ENCODE data around the gene NR4A1. TPM values are rescaled to one million over a fixed set of nuclear protein-coding genes. Genes with fewer than 3 reads are reported as not detected.

NR4A1 gene
- total RNA-seq, 3 donors from 2014 or later (not counting 1 experiment from before 2014, with no cell fraction given), result 72.5 to 177 (median 96.7) TPM

DNA sequence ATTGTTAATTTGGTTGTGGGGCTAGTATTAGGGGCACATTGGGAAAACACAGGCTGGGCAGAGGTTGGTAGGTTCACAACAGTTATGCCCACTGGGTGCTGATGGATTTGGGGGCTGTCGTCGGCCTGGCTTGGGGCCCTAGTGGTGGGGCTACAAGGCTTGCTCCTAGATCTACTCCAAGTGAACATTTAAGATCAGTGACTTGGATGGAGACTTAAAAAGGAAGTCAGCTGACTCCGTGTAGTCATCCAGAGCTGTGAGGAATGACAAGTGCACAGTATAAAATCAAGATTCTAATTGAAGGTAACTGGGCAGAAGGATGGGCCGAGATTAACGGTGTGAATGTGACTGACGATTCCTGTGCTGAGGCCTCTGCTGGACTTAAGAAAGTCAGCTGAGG is 12.8 kb upstream of the NR4A1 start:
- DNase-seq (no peak), ATAC-seq (no peak)
- intact Hi-C loops (cut with micrococcal nuclease), result no loop called here
- whole genome bisulfite sequencing (ENCODE audit: insufficient coverage), result 86% methylated on average over 6 of the region's 6 CpGs
- Histone ChIP-seq H3K9me3 (ENCODE audit: control insufficient read depth, insufficient read depth, low read length) (no peaks in the 10 kb centered on the region), H3K36me3 (ENCODE audit: control insufficient read depth, insufficient read depth, low read length) (no peaks in the 10 kb centered on the region), H3K27me3 (ENCODE audit: control insufficient read depth, insufficient read depth, low read length) (peaks cover 3% of the 10 kb centered on the region), H3K27ac (ENCODE audit: low read length) (no peak overlapping the region), H3K4me3 (ENCODE audit: low read length) (no peak overlapping the region), H3K4me1 (ENCODE audit: control insufficient read depth, insufficient read depth, low read length) (peaks cover 44% of the 10 kb centered on the region)
- Mint-ChIP-seq H3K27me3 (ENCODE audit: low read depth in 2 of 2) (peaks cover 0 to 13% of the 10 kb centered on the region in 2 donors), H3K27ac (peak overlapping the region; percentile 53 to 58), H3K9me3 (no peaks in the 10 kb centered on the region), H3K4me3 (peak overlapping the region; percentile 62), H3K4me1 (peaks cover 10 to 21% of the 10 kb centered on the region in 2 donors), H3K36me3 (no peaks in the 10 kb centered on the region)
- TF ChIP-seq, protein P1, sequence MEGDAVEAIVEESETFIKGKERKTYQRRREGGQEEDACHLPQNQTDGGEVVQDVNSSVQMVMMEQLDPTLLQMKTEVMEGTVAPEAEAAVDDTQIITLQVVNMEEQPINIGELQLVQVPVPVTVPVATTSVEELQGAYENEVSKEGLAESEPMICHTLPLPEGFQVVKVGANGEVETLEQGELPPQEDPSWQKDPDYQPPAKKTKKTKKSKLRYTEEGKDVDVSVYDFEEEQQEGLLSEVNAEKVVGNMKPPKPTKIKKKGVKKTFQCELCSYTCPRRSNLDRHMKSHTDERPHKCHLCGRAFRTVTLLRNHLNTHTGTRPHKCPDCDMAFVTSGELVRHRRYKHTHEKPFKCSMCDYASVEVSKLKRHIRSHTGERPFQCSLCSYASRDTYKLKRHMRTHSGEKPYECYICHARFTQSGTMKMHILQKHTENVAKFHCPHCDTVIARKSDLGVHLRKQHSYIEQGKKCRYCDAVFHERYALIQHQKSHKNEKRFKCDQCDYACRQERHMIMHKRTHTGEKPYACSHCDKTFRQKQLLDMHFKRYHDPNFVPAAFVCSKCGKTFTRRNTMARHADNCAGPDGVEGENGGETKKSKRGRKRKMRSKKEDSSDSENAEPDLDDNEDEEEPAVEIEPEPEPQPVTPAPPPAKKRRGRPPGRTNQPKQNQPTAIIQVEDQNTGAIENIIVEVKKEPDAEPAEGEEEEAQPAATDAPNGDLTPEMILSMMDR (IDR thresholded peaks at IDR 0.05), result no peak

DNA sequence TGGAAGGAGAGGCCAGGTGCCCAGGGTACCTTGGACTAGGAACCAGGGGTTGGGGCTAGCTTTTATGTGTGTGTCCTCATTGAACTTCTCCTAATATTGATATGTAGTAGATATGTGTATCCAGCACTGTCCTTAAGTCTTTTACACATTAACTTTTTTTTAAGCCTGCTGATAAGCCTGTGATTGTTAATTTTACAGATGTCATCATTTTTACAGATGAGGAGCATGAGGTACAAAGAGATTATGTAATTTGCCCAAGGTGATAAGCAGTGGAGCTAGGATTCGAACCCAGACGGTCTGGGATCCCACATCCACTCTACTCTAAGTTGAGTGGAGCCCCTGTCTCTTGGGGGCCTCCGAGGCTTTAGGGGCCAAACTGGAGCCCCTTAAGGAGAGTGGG is 10.2 kb upstream of the NR4A1 start:
- WGBS (ENCODE audit: insufficient coverage), result 90% methylated on average over 3 of the region's 3 CpGs
- H3K9me3 ChIP-seq (ENCODE audit: control insufficient read depth, insufficient read depth, low read length), result no peaks in the 10 kb centered on the region
- ATAC-seq (no peak), DNase-seq (no peak)
- H3K27ac ChIP-seq (ENCODE audit: low read length), result no peak overlapping the region
- Mint-ChIP-seq H3K9me3 (no peaks in the 10 kb centered on the region), H3K36me3 (no peaks in the 10 kb centered on the region), H3K27ac (peak overlapping the region in 1 of 2 donors; percentile 85), H3K4me3 (no peak overlapping the region), H3K27me3 (ENCODE audit: low read depth in 2 of 2) (peaks cover 0 to 4% of the 10 kb centered on the region in 2 donors), H3K4me1 (peaks cover 10 to 18% of the 10 kb centered on the region in 2 donors)
- TF ChIP-seq, protein P1 (IDR thresholded peaks at IDR 0.05), result no peak
- peaks cover 42% of the 10 kb centered on the region for H3K4me1 ChIP-seq (ENCODE audit: control insufficient read depth, insufficient read depth, low read length)
- intact Hi-C loops (cut with micrococcal nuclease), result no loop called here
- H3K4me3 ChIP-seq (ENCODE audit: low read length), result no peak overlapping the region
- peaks cover 3% of the 10 kb centered on the region for H3K27me3 ChIP-seq (ENCODE audit: control insufficient read depth, insufficient read depth, low read length)
- no peaks in the 10 kb centered on the region for H3K36me3 ChIP-seq (ENCODE audit: control insufficient read depth, insufficient read depth, low read length)

DNA sequence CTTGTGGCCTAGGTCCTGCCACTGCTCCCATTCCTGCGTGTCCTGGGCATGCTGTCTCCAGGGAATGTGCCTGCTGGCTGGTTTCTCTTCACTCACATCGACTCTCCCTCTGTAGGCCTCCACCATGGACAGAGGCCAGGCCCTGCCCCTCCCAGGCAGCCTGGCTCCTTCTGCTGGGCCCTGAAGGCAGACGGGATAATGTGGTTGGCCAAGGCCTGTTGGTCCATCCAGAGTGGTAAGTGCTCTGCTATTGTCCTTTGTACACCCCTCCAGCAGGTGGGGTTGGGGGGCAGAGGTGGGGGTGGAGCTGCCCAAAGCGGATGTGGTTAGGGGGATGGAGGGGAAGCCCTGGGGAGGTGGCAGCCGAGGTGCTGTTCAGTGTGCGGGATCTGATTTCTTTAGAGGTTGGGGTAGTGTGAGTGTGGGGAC is 9.5 kb upstream of the NR4A1 start:
- H3K4me3 ChIP-seq (ENCODE audit: low read length), result no peak overlapping the region
- H3K36me3 Mint-ChIP-seq, result no peaks in the 10 kb centered on the region
- H3K4me1 Mint-ChIP-seq, result peaks cover 10 to 20% of the 10 kb centered on the region in 2 donors
- H3K27me3 ChIP-seq (ENCODE audit: control insufficient read depth, insufficient read depth, low read length), result peaks cover 3% of the 10 kb centered on the region
- intact Hi-C loops (cut with micrococcal nuclease), result loop anchor here (1.0 kb wide), 1 partner anchor 9 kb away; no protein-coding TSS in a partner anchor
- peak; percentile 48 to 78 for DNase-seq
- TF ChIP-seq, protein P1 (IDR thresholded peaks at IDR 0.05), result no peak
- H3K36me3 ChIP-seq (ENCODE audit: control insufficient read depth, insufficient read depth, low read length), result no peaks in the 10 kb centered on the region
- H3K27ac Mint-ChIP-seq, result peak overlapping the region; percentile 83 to 85
- H3K4me1 ChIP-seq (ENCODE audit: control insufficient read depth, insufficient read depth, low read length), result peaks cover 38% of the 10 kb centered on the region
- H3K9me3 Mint-ChIP-seq, result no peaks in the 10 kb centered on the region
- 30% methylated on average over 6 of the region's 6 CpGs for WGBS (ENCODE audit: insufficient coverage)
- no peaks in the 10 kb centered on the region for H3K9me3 ChIP-seq (ENCODE audit: control insufficient read depth, insufficient read depth, low read length)
- peak; percentile 54 to 76 (median 62) for ATAC-seq
- peak overlapping the region; percentile 50 for H3K4me3 Mint-ChIP-seq
- H3K27ac ChIP-seq (ENCODE audit: low read length), result peak overlapping the region; percentile 33
- H3K27me3 Mint-ChIP-seq (ENCODE audit: low read depth in 2 of 2), result peaks cover 0 to 4% of the 10 kb centered on the region in 2 donors

Data from natural killer cell (primary cell).